ENCODE results near the gene SLC34A1.

GRCh38 chr5:177425801-177426565 is 41.7 kb downstream of the SLC34A1 start:
- TF ChIP-seq POLR2A (IDR thresholded peaks at IDR 0.05) (peak; percentile 78 to 85), CTCF (IDR thresholded peaks at IDR 0.05) (no peak)

Measured in uterus (tissue), 2 donors.